ENCODE data around the gene BIRC2. TPM values are rescaled to one million over a fixed set of nuclear protein-coding genes. Genes with fewer than 3 reads are reported as not detected.

The BIRC2 gene
- total RNA-seq, 1 experiment from 2014 or later = 36.1 TPM

GRCh38 chr11:102312667-102313066 lies 34.3 kb upstream of the BIRC2 start:
- H3K9ac ChIP-seq (ENCODE audit: low read length) = peak overlapping the region; percentile 63
- CTCF ChIA-PET = no interaction called here
- BruUV-seq (replicated peaks) = no TSS peak

DNA sequence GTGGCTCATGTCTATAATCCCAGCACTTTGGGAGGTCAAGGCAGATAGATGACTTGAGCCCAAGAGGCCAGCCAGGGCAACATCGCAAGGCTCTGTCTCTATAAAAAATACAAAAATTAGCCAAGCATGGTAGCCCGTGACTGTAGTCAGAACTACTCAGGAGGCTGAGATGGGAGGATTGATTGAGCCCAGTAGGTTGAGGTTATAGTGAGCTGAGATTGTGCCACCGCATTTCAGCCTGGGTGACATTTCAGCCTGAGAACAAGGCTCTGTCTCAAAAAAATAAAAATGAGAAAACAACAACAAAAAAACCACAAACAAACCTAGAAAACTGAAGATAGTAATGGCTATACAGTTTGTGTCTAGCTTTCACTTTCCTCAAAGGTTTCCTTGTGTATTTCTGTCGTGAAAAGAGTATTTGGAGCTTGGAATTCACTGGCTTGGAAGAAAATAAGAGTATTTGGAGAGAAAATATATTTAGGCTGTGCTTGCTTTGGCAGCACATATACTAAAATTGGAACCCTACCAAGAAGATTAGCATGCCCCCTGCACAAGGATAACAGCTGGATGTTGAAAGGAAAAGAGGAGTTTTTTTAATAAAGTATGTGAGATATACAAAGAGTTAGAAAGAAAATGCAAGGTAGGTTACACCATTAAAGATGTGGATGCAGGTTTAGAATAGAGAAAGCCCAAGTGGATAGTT lies 33.6 kb upstream of the BIRC2 start:
- Histone ChIP-seq H3K9me2 (replicated peaks; ENCODE audit: low read length) (no peaks in the 10 kb centered on the region), H3K4me1 (ENCODE audit: insufficient read depth, low read length) (peaks cover 31% of the 10 kb centered on the region), H3K4me3 (ENCODE audit: low read length) (peak overlapping the region; percentile 70), H3K9ac (ENCODE audit: low read length) (peak overlapping the region; percentile 63), H3K9me3 (ENCODE audit: low read length) (no peaks in the 10 kb centered on the region), H3K79me2 (ENCODE audit: low read length) (peaks cover 4% of the 10 kb centered on the region; the same call in 1 of the 2 replicates), H2AFZ (ENCODE audit: low read length) (peak overlapping the region; percentile 89), H3K27ac (ENCODE audit: low read length) (peak overlapping the region; percentile 56), H3K27me3 (ENCODE audit: low read length) (no peaks in the 10 kb centered on the region), H3K4me2 (ENCODE audit: low read length) (peak overlapping the region; percentile 82), H4K20me1 (ENCODE audit: low read length) (no peaks in the 10 kb centered on the region), H3F3A (ENCODE audit: low read length, unreplicated experiment) (no peaks in the 10 kb centered on the region), H3K36me3 (ENCODE audit: low read depth, low read length) (no peaks in the 10 kb centered on the region)
- TF ChIP-seq EZH2phosphoT487 (IDR thresholded peaks at IDR 0.05; ENCODE audit: borderline replicate concordance, low read length) (no peak), EZH2 (IDR thresholded peaks at IDR 0.05; ENCODE audit: low read length, unreplicated experiment) (no peak)
- TF ChIP-seq, protein P1, sequence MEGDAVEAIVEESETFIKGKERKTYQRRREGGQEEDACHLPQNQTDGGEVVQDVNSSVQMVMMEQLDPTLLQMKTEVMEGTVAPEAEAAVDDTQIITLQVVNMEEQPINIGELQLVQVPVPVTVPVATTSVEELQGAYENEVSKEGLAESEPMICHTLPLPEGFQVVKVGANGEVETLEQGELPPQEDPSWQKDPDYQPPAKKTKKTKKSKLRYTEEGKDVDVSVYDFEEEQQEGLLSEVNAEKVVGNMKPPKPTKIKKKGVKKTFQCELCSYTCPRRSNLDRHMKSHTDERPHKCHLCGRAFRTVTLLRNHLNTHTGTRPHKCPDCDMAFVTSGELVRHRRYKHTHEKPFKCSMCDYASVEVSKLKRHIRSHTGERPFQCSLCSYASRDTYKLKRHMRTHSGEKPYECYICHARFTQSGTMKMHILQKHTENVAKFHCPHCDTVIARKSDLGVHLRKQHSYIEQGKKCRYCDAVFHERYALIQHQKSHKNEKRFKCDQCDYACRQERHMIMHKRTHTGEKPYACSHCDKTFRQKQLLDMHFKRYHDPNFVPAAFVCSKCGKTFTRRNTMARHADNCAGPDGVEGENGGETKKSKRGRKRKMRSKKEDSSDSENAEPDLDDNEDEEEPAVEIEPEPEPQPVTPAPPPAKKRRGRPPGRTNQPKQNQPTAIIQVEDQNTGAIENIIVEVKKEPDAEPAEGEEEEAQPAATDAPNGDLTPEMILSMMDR (conservative IDR thresholded peaks at IDR 0.05; ENCODE audit: low read depth, low read length) = no peak
- ChIA-PET CTCF (no interaction called here), POLR2A (ENCODE audit: unreplicated experiment) (no interaction called here)
- intact Hi-C loops (cut with micrococcal nuclease) = no loop called here
- no TSS peak for BruUV-seq (replicated peaks)
- ATAC-seq = peak; percentile 16
- DNase-seq = no peak

More at GRCh38 chr11:102312667-102313066, 34.3 kb upstream of the BIRC2 start:
- Histone ChIP-seq H3K4me3 (ENCODE audit: low read length) (peak overlapping the region; percentile 70), H2AFZ (ENCODE audit: low read length) (peak overlapping the region; percentile 89), H3K27ac (ENCODE audit: low read length) (peak overlapping the region; percentile 56), H3K9me3 (ENCODE audit: low read length) (no peaks in the 10 kb centered on the region), H3F3A (ENCODE audit: low read length, unreplicated experiment) (no peaks in the 10 kb centered on the region), H3K27me3 (ENCODE audit: low read length) (no peaks in the 10 kb centered on the region), H3K79me2 (ENCODE audit: low read length) (no peaks in the 10 kb centered on the region), H3K4me2 (ENCODE audit: low read length) (peak overlapping the region; percentile 82), H3K4me1 (ENCODE audit: insufficient read depth, low read length) (peaks cover 31% of the 10 kb centered on the region), H3K9me2 (replicated peaks; ENCODE audit: low read length) (no peaks in the 10 kb centered on the region), H4K20me1 (ENCODE audit: low read length) (no peaks in the 10 kb centered on the region), H3K36me3 (ENCODE audit: low read depth, low read length) (no peaks in the 10 kb centered on the region)
- no peak for TF ChIP-seq EZH2 (IDR thresholded peaks at IDR 0.05; ENCODE audit: low read length, unreplicated experiment)
- TF ChIP-seq, protein P1 (conservative IDR thresholded peaks at IDR 0.05; ENCODE audit: low read depth, low read length) = no peak
- ATAC-seq (peak; percentile 11; the same call in 1 of the 2 replicates), DNase-seq (peak; percentile 50)
- intact Hi-C loops (cut with micrococcal nuclease) = no loop called here
- POLR2A ChIA-PET (ENCODE audit: unreplicated experiment) = interaction anchor here (0.5 to 0.8 kb wide), 4 partner anchors 20 to 114 kb away, joined by 4 to 15 read pairs (median 13); partner anchors contain the start of gene BIRC2

- DNase-seq = no peak
- Histone ChIP-seq H3K9me3 (ENCODE audit: low read length) (no peaks in the 10 kb centered on the region), H3K4me1 (ENCODE audit: insufficient read depth, low read length) (peaks cover 34% of the 10 kb centered on the region), H3K27ac (ENCODE audit: low read length) (no peak overlapping the region), H2AFZ (ENCODE audit: low read length) (0 out of 2 replicates have a peak overlapping the region, but pooled peaks have one; percentile 18), H3K36me3 (ENCODE audit: low read depth, low read length) (no peaks in the 10 kb centered on the region), H3K79me2 (ENCODE audit: low read length) (peaks cover 9% of the 10 kb centered on the region; the same call in 1 of the 2 replicates), H3F3A (ENCODE audit: low read length, unreplicated experiment) (no peaks in the 10 kb centered on the region), H3K27me3 (ENCODE audit: low read length) (no peaks in the 10 kb centered on the region), H3K4me2 (ENCODE audit: low read length) (no peak overlapping the region), H4K20me1 (ENCODE audit: low read length) (no peaks in the 10 kb centered on the region), H3K4me3 (ENCODE audit: low read length) (no peak overlapping the region), H3K9ac (ENCODE audit: low read length) (no peak overlapping the region), H3K9me2 (replicated peaks; ENCODE audit: low read length) (no peaks in the 10 kb centered on the region)
- ATAC-seq = no peak
- no TSS peak for BruUV-seq (replicated peaks)
- ChIA-PET POLR2A (ENCODE audit: unreplicated experiment) (interaction anchor here (0.7 kb wide), 1 partner anchor 18 kb away, joined by 4 read pairs; no protein-coding TSS in a partner anchor), CTCF (interaction anchor here (0.9 kb wide), 1 partner anchor 21 kb away, joined by 3 read pairs; no protein-coding TSS in a partner anchor)
- TF ChIP-seq, protein P1 (conservative IDR thresholded peaks at IDR 0.05; ENCODE audit: low read depth, low read length) = no peak
- TF ChIP-seq EZH2 (IDR thresholded peaks at IDR 0.05; ENCODE audit: low read length, unreplicated experiment) (no peak), EZH2phosphoT487 (IDR thresholded peaks at IDR 0.05; ENCODE audit: borderline replicate concordance, low read length) (no peak)
- intact Hi-C loops (cut with micrococcal nuclease) = no loop called here
These were observed 32.2 kb upstream of the BIRC2 start for GRCh38 chr11:102314784-102315183.
